Measurements from ENCODE around the gene PPP2R2C. TPM values are rescaled to one million over a fixed set of nuclear protein-coding genes. Genes with fewer than 3 reads are reported as not detected.

PPP2R2C gene
- total RNA-seq, 1 experiment from 2014 or later = 8.1 TPM

GRCh38 chr4:6391186-6391851, 81.1 kb downstream of the PPP2R2C start:
- Histone ChIP-seq H3K4ac (ENCODE audit: low read depth, low read length) (no peak overlapping the region), H4K91ac (ENCODE audit: insufficient read length, low read depth, low read length) (no peak overlapping the region), H3T11ph (ENCODE audit: low read length) (no peak overlapping the region), H3K27ac (ENCODE audit: insufficient read length, low read depth, low read length) (no peak overlapping the region), H3K9ac (ENCODE audit: extremely low read depth, insufficient read length, low read length) (no peak overlapping the region), H3K56ac (ENCODE audit: insufficient read length, low read depth, low read length) (no peak overlapping the region), H3K4me1 (ENCODE audit: insufficient read depth, low read length) (no peaks in the 10 kb centered on the region), H4K20me1 (ENCODE audit: control insufficient read depth, insufficient read depth, insufficient read length) (no peaks in the 10 kb centered on the region), H3K14ac (ENCODE audit: insufficient read depth, low read length) (no peak overlapping the region), H2BK12ac (ENCODE audit: insufficient read length, low read depth, low read length) (no peak overlapping the region), H2BK20ac (ENCODE audit: low read depth, low read length, poor library complexity, severe bottlenecking) (no peak overlapping the region), H3K79me2 (ENCODE audit: insufficient read depth, low read length) (no peaks in the 10 kb centered on the region), H2BK120ac (ENCODE audit: low read depth, low read length, poor library complexity, severe bottlenecking) (no peak overlapping the region), H2BK15ac (ENCODE audit: low read depth, low read length) (no peak overlapping the region), H2BK5ac (ENCODE audit: insufficient read length, low read length) (no peak overlapping the region), H3K4me2 (ENCODE audit: insufficient read depth, insufficient read length, low read length) (no peak overlapping the region), H2AK5ac (ENCODE audit: insufficient read length, low read length) (no peak overlapping the region), H3K23me2 (ENCODE audit: insufficient read length, low read depth, low read length, poor library complexity, severe bottlenecking) (no peaks in the 10 kb centered on the region), H4K8ac (replicated peaks; ENCODE audit: insufficient read length, low read depth, low read length) (no peak overlapping the region), H3K18ac (ENCODE audit: insufficient read length, low read depth, low read length) (no peak overlapping the region), H2AFZ (ENCODE audit: low read length) (no peak overlapping the region), H3K79me1 (ENCODE audit: insufficient read depth, low read depth, low read length, poor library complexity, severe bottlenecking) (no peaks in the 10 kb centered on the region), H4K5ac (ENCODE audit: insufficient read length, low read depth, low read length) (no peak overlapping the region), H3K23ac (ENCODE audit: insufficient read length, low read depth, low read length) (no peak overlapping the region), H3K27me3 (ENCODE audit: insufficient read depth, low read length) (no peaks in the 10 kb centered on the region), H3K9me3 (ENCODE audit: control insufficient read depth, low read depth, low read length) (no peaks in the 10 kb centered on the region)
- peaks cover 0 to 12% of the 10 kb centered on the region in 2 experiments; a peak in 1 of 4 replicates for H3K4me1 Mint-ChIP-seq
- no peaks in the 10 kb centered on the region for H3K9me3 Mint-ChIP-seq
- no peak for DNase-seq
- no peaks in the 10 kb centered on the region for H3K27me3 Mint-ChIP-seq (ENCODE audit: low read depth)
- H3K36me3 Mint-ChIP-seq (ENCODE audit: insufficient read depth in 1 of 3, low read depth in 3 of 3) = no peaks in the 10 kb centered on the region; a peak in 1 of 7 replicates
- H3K4me3 Mint-ChIP-seq = no peak overlapping the region
- no peak overlapping the region; a peak in 2 of 7 replicates for H3K27ac Mint-ChIP-seq
- no peak for TF ChIP-seq CTCF (conservative IDR thresholded peaks at IDR 0.05)
- no CpG with 5 or more reads among the region's 15 CpGs for WGBS (ENCODE audit: extremely low coverage, insufficient read length, low lambda C conversion rate)

Measured in H9 (cell line).